ENCODE measurements around the gene HSDL2.

GRCh38 chr9:112382066-112382465 lies 2.2 kb downstream of the HSDL2 start:
- TF ChIP-seq CTCF (IDR thresholded peaks at IDR 0.05): no peak
- TF ChIP-seq POLR2A (IDR thresholded peaks at IDR 0.05): no peak
